ENCODE measurements around the gene PNKP.

PNKP gene

DNA sequence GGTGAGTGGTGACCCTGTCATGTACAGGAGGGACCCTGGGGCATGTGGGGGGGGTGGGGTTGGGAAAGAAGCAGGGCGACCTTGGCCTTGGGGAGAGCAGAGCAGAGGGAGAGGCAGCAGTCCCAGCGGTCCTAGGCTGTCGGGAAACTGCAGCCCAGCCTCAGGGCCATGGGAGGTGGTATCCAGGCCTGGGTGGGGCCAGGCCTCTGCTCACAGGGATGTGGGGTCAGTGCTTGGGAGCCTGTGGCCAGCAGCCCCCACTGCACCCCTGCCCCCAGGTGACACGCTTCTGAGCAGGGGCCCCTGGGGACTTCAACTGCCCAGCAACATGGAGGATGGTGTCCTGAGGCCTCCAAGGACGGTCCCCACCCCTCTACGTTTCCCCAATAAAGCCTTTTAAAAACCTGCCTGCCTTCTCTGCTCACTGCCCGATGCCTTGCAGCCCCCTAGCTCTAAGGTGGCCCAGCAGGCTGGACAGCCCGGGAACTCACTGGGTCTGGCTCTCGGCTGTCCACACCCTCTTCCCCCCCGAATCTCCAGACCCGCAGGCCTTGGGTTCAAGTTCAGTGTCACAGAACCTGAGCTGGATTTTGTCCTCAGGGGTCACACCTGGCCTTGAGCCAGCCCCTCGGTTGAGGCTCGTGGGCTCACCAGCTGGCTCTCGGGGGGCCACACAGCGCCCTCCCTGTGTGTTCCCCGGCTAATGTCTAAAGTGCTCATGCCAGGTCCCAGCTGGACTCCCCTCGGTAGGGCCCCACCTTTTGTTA lies 6.9 kb downstream of the PNKP start:
- DNase-seq (ENCODE audit: low spot score), result no peak

DNA sequence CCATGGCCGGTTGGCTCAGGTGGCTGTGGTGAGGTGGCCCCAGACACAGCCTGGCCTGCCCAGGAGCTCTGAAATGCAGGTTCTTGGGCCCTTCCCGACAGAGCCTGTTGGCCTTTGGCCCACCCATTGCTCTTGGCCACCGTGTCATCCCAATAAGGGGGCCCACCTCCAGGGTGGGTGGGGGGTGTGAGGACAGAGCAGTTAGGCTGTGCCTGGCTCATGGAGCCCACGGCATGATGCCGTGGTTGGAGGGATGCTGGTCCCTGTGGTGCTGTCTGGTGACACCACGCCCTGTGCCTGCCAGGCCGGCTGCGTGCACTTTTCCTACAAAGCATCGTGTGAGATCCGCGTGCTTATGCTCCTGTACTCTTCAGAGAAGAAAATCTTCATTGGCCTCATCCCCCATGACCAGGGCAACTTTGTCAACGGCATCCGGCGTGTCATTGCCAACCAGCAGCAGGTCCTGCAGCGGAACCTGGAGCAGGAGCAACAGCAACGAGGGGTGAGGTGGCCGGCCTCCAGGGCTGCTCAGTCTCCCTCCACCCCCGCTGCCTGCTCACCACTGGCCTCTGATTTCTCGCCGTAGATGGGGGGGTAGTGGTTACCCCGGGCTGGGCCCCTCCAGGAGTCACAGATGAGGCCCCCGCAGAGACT lies 7.6 kb downstream of the PNKP start:
- no peak for DNase-seq (ENCODE audit: low spot score)

DNA sequence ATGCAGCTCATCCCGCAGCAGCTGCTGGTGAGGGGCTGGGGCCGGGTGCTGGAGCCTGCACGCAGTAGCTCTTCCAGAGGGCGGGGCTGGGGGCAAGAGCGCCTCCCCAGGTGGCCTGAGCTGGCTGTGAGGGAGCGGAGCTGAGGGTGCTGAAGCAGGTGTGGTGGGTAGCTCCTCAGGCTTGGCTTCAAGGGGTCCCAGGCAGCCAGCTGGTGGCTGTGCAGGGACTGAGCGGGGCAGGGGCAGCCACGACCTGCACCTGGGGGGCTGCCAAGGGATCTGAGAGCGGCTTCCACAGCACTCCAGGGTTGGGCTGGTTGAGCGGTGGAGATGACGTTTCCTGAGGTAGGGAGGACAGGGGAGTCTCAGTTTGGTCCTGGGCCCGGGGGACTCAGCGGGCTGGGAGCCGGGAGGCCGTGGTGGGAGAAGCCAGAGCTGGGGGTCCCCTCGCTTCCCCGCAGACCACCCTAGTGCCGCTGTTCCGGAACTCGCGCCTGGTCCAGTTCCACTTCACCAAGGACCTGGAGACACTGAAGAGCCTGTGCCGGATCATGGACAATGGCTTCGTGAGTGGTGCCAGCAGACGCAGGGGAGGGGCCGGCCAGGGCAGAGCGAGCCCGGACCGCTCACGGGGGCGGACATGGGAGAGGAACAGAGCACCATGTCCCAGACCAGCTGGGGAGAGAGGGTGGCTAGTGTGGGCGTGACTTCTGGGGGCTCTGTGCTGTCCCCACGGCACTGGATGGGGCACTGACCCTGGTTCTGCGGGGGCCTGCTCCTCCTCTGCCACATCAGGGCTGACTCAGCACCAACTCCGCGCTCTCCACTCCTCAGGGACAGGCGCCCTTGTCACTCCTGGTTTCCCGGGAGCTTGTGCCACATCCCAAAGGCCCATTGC lies 9.0 kb downstream of the PNKP start:
- no peak for DNase-seq (ENCODE audit: low spot score)

DNA sequence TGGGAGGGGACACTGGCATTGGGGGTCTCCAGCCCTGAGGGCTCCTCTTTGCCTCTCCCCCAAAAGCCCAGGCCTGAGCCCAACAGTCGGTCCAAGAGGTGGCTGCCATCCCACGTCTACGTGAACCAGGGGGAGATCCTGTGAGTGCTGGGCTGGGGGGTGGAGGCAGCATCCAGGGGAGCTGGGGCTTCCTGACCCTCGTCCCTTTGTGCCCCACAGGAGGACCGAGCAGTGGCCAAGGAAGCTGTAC lies 9.6 kb downstream of the PNKP start:
- DNase-seq (ENCODE audit: low spot score), result no peak

DNA sequence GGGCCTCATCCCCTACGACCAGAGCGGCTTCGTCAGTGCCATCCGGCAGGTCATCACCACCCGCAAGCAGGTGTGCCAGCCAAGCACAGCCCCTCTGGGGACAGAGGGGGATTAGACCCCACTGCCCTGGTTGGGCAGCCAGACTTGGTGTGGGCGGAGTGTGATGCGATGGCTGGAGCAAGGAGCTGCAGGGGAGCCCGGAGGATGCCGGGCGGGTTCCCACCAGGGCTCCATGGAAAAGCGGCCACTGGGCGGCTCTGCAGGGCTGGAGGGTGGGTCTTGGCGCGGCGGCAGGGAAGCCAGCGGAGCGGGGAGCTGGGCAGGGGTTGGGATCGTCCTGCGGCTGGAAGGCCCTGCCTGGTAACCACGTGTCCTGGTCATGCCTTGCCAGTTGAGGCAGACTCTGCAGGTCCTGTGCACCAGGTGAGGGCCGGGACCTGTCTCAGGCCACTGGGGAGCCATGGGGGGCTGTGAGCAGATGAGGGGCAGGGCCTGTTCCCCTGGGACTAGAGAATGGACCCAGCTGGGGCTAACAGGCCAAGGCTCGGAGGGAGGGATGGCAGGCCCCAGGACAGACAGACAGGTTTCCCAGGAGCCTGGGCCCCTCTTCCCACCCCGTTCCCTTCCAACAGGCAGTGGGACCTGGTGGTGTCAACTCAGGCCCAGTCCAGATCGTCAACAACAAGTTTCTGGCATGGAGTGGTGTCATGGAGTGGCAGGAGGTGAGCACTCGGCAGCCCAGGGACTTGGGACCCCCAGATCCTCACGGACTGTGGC lies 10.1 kb downstream of the PNKP start:
- no peak for DNase-seq (ENCODE audit: low spot score)

DNA sequence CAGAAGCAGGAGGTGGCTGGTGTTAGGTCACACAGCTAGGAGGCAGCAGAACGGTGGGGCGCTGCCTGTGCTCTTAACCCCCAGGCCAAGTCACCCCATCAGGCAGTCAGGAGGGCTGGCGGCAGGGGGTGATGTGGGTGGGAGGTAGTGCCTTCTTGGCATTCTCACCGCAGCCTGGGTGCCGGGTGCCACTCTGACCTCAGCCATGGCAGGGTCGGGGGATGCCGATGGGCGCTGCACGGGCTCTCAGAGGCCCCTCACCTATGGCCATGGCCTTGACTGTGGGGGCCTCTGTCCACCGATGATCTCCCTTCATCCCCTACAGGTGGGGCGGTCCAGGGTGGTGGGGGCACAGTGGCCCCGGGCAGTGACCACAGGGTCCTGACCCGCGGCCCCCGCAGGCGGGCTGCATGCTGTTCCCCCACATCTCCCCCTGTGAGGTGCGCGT lies 10.8 kb downstream of the PNKP start:
- DNase-seq (ENCODE audit: low spot score), result no peak

DNA sequence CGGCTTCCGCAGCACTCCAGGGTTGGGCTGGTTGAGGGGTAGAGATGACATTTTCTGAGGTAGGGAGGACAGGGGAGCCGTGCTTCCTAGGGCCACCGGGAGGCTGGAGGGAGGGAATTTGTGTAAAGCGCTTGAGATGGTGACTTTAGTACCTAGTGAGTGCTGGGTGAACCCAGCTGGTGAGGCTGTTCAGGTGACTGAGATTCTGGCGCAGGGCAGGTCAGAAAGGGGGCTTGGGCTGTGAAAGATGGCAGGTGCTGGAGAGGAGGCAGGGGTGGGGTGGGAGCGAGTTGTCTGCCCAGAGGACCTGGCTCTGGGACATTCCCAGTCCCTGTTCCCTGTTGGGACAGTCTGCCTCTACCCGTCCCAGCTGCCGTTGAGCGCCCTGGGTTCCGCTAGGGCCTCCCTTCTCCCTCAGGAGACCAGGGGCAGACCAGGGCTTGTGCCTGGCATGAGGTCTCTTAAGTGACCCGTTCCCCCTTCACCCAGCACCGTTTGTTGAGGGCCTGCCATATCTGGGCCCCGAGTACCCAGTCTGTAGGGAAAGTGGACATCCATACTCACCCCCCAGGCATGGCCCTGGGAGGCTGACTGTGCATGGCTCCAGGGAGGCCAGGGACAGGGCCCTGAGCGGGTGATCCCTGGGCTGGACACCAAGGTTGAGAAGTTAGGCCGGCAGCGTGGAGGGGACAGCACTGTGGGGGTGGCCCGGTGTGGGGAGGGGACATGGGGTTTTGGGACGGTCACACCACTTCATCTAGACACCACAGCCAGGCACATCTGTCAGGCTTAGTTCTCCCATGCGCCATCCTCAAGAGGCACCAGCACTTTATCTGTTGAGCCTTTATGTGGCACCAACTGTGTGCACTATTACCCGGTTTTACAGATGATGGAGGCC lies 11.5 kb downstream of the PNKP start:
- no peak for DNase-seq (ENCODE audit: low spot score)

DNA sequence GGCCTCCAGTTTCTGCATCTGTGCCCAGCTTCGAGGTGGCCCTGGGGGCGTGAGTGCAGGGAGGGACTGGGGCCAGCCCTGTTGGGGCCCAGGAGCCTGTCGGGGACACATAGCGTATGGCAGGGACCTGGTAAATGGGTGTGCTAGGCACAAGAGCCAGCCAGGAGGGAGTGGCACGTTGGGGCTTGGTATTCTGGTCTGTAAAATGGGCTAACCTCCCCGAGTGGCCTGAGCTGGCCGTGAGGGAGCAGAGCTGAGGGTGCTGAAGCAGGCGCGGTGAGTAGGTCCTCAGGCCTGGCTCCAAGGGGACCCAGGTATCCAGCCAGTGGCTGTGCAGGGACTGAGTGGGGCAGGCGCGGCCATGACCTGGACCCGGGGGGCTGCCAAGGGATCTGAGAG lies 12.1 kb downstream of the PNKP start:
- no peak for DNase-seq (ENCODE audit: low spot score)

DNA sequence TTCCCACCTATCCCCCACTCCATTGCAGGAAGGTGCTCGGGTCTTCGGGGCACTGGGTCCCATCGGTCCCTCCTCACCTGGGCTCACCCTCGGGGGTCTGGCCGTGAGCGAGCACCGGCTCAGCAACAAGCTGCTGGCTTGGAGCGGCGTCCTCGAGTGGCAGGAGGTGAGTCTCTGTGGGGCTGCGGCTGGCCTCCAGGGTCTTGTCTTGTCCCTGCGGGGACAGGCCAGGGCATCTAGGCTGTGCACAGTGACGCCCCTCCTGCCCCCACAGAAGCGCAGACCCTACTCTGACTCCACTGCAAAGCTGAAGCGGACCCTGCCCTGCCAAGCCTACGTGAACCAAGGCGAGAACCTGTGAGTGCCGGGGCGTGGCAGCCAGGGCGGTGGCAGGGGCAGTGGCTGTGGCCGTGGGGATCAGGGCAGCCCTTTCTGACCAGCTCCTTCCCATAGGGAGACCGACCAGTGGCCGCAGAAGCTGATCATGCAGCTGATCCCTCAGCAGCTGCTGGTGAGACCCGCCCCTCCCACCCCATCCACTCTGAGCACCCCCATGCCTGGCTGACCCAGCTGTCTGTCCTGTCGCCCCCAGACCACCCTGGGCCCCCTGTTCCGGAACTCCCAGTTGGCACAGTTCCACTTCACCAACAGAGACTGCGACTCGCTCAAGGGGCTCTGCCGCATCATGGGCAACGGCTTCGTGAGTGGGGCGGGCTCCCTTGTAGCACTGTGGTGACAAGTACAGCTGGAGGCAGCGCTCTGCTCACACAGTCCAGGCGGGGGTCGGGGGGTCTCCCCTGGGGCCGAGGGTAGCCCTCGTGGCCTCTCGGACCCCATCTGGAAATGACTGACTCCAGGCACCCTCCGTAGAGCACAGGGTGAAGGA lies 12.8 kb downstream of the PNKP start:
- DNase-seq (ENCODE audit: low spot score), result no peak

DNA sequence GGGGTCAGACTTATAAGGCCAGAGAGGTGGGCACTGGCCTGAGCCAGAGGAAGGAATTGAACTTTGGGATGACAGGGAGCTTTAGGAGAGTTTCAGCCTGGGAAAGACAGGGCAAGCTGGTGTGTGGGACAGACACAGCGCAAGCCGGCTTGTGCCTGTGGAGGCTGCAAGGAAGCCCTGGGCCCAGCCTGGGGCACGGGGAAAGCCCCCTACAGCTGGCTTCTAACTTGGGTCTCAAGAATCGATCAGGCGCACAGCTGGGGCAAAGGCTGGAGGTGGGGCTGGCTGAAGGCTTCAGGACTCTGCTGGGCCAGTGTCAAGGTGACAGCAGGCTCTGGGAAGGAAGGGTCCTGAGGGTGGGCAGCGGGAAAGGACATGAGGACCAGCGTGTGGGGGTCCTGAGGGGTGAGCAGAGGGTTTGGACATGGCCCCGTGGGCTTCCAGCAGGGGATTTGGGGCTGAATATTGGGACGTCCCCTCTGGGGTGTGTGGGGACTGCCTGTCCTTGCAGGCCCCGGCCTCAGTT lies 13.5 kb downstream of the PNKP start:
- no peak for DNase-seq (ENCODE audit: low spot score)

DNA sequence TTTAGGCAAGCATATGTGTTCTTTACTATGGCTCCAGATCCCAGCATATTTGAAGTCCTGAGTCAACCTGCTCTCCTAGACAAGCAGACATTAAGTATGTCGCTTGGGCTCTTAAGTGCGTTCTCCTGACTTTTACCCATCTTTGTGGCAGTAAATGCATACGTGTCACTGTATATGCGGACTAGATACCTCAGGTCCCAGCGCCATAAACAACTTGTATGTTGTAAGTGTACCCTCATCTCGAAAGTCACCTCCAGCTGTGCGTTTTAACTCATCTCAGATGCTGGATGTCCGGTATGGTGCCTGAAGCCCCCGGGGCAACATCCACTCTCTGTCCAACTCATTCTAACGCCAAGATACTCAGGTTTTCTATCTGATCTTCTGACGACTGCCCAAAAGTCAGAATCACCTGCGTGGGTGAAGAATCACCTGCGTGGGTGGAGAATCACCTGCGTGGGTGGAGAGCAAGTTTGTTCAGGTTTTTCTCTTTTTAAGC lies 14.7 kb downstream of the PNKP start:
- no peak for DNase-seq (ENCODE audit: low spot score)

DNA sequence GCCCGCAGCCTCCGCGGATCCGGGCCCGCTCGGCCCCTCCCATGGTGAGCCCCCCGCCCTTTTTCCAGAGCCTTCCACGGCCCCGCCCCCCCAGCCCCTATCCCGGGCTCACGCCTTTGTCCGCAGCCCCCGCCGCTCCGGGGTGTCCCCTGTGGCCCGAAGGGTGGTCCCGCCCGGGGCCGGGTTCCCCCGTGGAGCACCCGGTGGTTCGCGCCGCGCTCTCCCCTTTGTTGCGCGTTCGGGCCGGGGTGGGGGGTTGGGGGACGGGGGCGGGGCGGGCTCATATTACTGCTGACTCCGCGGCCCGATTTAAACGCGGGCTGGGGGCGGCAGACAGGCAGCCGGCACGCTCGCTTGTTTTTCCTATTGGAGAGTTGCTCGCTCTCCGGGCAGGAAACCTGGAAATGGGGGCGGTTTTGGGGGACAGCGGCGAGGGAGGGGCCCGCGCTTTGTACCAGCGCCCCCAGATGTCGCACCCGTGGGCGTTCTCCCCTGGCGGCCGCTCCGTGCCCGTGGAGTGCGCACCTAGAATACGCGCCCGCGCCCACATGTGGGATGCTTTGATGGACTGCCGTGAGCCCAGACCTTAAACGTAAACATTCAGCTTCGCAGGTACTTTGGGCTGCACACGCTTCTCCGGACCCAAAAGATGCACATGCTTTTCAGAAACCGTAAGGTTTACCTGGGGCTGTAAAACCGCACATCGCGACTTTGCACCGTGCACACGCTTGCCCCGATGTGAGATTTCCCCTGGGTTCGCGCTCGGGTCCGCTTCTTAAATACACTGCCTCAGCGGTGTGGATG lies 15.7 kb downstream of the PNKP start:
- no peak for DNase-seq (ENCODE audit: low spot score)

DNA sequence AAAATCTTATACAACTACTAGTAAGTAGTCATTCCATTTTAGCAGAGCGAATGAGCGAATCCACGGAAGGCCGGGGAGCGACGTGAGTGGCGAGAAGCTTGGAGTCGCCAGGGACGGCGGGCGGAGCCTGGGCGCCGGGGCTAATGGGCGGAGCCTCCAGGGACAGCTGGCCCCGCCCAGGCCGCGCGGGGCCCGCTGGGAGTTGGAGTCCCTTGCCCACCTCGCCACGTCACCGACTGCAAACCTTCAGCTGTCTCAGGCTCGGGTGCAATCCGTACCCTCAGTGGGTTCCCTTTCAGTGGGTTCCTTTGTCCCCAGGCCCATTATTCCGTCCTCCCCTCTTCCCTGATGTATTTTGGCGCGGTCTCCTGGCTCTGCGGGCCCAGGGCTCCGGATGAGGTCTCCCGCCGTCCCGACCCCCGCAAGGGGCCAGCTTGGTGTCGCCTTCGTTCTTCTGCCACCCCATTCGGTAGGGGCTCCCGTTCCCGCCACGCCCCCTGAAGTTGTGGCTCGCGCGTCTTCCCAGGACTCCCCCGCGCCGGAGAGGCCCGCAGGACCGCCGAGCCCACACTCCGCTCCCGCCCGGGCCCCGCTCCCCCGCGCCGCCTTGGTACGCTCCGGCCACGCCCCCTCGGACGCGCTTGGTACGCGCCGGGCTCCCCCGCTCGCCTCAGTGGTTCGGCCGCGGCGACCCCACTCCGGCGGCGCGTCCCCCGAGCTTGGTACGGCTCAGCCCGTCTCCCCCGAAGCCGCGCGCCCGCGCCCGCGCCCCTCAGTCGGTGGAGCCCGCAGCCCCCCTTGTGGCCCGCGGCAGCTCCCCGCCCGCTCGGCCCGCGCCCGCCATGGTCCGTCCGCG lies 16.7 kb downstream of the PNKP start, which contains the start of gene PTOV1:
Gene PTOV1, plus strand, starts transcription at position 673 of the 856 bp plus-strand sequence.
- DNase-seq (ENCODE audit: low spot score), result peak; percentile 88

DNA sequence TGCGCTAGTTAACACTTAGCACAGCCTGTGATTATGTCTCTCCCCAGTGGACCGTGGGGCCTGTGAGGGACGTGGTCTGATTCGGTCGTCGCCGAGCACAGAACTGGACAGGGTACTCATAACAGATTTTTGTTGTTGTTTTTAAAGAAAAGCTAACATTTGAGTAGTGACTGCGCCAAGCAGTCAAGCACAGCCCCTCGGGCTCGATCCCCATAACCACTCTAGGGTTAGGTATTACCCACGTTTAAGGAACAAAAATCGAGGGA lies 17.2 kb downstream of the PNKP start:
- no peak for DNase-seq (ENCODE audit: low spot score)

DNA sequence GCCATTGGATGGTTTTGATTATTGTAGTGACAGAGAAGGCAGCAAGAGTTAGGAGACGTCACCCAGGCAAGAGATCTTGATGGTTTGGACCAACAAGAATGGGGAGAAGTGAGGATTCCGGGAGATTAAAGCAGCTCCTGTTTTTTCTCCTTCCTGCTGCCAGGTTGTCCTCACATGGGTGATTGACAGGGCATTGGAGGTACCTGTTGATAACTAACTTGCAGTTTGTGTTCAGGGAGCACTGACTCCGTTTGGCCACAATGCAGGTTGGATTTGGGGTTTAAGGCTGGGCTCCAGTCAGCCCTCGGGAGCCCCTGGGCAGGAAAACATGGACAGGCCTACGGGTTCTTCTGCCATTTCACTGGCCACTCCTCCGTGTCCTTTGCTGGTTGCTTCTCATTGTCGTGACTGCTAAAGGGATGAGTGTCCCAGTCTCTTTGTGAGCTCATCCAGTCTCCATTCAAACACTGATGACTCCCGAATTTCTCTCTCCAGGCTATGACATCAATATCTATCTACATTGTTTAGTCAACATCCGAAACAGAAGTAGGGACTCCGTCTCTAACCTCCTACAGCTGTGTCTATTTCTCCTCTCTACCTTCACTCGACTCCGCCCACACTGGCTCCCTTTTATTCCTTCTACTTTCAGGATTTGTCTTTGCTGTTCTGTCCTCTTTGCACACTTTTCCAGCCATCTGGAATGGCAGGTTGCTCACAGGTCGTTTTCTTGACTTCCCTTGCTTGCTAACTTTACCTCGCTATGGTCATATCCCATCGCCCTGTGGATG lies 17.7 kb downstream of the PNKP start:
- no peak for DNase-seq (ENCODE audit: low spot score)

DNA sequence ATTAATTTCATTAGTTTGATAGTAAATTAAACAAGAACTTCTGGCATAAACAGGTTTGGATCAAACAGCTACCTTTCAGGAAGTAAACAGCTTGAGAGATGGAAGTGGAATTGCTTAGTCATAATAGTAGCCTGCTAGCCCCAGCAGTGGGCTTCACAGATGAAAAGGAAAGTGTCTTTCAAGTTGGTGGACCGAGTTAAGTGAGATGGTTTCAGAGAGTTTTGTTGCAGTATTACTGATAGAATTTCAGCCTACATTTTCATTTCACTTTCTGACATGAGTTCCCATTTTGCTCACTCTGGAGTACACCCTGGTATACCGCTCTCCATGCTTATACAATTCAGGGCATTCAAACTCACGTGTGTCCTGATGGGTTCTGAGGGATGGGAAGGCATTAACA lies 18.4 kb downstream of the PNKP start:
- DNase-seq (ENCODE audit: low spot score), result no peak

All from SK-N-DZ (cell line).